ENCODE measurements around the gene F8.

Gene F8

DNA sequence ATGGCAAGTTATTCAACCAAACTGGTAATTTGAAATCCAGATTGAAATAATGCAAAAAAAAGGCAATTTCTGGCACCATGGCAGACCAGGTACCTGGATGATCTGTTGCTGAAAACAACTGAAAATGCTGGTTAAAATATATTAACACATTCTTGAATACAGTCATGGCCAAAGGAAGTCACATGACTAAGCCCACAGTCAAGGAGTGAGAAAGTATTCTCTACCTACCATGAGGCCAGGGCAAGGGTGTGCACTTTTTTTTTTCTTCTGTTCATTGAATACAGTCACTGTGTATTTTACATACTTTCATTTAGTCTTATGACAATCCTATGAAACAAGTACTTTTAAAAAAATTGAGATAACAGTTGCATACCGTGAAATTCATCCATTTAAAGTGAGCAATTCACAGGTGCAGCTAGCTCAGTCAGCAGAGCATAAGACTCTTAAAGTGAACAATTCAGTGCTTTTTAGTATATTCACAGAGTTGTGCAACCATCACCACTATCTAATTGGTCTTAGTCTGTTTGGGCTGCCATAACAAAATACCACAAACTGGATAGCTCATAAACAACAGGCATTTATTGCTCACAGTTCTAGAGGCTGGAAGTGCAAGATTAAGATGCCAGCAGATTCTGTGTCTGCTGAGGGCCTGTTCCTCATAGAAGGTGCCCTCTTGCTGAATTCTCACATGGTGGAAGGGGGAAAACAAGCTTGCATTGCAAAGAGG lies 212.4 kb downstream of the F8 start:
- DNase-seq = no peak

DNA sequence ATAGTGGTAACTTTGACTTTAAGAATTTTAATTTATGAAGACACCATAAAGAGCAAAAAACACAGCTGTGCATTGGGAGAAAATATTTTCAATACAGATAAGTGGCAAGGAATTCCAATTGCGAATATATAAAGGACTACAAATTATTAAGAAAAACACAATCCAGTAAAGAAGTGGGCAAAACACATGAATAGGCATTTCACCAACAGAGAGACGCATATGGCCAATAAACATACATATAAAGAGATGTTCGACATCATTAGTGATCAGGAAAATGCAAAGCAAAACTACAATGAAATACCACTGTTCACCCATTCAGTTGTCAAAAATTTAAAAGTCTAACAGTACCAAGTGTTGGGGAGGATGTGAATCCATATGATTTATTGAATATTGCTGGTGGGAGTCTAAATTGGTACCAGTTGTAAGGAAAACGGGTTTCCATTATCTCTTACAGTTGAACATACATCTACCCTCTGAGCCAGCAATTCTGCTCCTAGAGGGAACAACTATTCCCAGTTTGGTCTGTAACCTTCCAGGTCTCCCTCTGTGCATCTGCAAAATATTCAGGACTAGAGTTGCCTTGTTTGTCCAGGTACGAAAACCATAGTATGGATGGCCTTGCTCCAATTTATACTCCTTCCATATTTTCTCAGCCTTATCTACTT lies 215.6 kb downstream of the F8 start:
- no peak for DNase-seq

GRCh38 chrX:154805696-154806091 lies 216.8 kb downstream of the F8 start:
- DNase-seq = no peak

- DNase-seq = peak; percentile 87
Measured at GRCh38 chrX:154804957-154805695, 217.4 kb downstream of the F8 start, which contains the start of gene MPP1. MPP1 (minus strand) TSS chrX:154805485; CDS start chrX:154805373, 112 bp downstream.

GRCh38 chrX:154804261-154804956 lies 218.1 kb downstream of the F8 start:
- DNase-seq = no peak

DNA sequence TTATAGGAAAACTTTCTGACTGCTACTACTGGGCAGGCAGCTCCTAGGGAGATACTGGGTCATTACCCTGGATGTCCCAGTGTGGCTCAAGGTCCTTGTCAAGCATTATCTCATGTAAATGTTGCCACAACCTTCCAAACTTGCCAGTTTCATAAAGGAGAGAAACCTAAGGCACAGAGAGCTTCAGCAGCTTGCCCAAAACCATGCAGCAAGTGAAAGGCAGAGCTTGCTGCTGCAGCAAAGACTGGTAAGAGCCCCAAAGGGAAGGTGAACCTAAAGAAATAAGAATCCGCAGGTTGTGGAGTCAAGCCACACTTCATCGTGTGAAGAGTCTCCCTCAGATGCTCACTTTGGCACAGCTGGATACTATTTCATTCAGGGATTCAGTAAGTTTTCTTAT lies 219.6 kb downstream of the F8 start:
- no peak for DNase-seq

GRCh38 chrX:154800478-154801210 lies 221.9 kb downstream of the F8 start:
- no peak for DNase-seq

DNA sequence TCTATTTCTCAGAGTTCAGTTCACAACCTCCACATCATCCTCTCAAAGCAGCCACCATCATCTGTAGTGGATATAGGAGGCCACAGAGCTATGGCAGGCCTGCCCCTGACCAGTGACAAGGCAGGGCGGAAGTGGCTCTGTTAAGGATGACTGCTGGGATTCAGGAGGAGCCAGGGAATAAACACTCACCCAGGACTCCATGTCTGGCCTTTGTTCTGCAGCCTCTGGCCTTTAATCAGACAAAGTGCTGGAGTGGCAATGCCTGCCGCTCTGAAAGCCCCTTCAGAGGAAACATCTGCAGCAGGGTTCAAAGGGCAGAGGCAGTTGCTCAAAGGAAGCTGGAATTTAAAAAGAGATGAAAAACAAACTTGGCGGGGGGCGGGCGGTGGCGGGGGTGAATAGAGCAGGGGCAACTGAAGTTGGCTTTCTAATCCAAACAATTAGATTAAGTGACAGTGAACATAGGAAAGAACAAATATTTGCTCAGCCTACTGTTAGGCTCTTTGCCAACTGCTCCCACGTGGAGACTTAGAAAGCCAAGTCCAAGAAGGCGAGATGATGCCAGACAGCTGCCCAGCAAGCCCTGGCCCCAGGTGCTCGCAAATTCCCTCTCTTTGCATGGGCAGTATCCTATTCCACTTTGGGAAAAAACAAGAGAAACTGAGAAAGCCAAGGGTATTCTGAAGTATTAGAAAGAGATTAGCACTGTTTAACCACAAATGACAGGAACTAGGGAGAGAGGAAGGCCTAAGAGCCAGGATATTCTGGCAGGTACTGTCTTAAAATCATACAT lies 222.8 kb downstream of the F8 start:
- DNase-seq = peak; percentile 27

DNA sequence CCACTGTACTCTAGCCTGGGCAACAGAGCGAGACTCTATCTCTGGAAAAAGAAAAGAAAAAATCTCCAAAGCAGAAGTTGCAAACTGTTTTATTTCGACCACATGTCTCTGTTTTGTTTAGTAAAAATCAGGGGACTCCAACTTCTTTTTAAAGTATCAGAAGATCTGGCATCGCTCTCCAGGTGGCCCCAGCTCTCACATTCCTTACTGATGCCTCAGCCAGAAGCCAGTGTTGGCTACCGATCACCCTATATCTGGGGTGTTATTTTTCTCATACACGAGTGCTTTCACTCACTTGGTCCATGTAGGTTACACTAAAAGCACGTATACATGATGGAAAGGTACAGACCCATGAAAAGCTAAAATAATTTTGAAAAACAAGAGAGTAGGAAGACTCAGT lies 225.5 kb downstream of the F8 start:
- no peak for DNase-seq

DNA sequence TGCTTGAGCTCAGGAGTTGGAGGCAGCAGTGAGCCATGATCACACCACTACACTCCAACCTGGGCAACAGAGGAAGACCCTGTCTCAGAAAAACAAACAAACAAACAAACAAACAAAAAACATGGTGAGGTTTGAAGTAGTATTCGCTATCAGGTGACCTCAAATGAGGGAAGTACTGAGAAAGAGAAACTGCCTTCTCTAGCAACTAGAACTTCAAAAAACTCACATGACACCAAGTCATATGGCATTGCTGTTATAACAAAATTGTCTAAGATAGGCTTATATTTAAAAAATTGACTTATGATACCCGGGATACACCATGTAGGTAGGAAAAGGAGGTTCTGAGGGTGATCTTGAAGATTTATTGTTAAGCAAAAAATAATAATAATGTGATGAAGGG lies 227.5 kb downstream of the F8 start:
- DNase-seq = no peak

DNA sequence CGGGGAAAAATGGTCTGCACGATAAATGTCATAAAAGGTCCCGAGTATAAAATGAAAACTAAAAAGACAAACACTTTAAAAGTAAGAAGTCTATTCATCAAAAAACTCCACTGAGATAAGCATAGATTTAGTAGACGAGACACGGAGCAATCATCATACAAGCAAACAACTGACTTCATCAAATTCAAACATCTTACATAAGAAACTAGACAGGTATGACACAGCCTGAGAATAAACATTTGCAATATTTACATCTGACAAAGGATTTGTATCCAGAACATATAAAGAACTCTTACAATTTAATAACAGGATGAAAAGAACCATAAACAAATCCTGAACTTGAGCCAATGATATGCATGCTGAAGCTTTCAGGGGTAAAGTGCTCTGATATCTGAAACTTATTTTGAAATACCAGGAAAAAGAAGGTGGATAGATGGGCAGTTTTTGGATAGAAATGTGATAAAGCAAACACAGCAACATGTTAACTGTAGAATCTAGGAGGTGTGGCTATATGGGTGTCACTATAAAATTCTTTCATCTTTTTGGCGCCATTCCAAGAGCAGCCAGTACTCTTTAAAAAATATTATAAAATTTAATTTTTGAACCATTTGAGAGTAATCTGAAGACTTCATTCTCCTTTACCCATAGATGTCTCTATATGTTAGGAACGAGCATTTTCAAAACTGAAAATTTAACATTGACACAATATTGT lies 229.3 kb downstream of the F8 start:
- no peak for DNase-seq

DNA sequence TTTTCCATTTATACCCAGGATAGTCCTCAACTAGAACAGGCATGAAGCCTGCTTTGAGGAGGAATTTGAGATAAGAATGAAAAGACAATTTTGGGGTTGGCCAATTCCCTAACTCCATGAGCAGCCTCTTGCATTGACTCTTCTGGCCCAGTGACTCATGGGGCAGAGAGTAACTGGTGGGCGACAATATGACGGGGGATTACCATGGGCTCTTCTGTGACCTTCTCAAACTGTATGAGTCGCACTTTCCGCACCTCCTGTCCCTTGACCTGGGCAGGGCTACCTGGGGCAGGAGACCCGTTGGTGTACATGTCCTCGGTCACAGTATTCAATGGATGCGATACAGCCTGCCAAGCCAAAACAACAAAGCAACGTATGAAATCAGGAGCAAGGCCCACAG lies 230.6 kb downstream of the F8 start:
- no peak for DNase-seq

DNA sequence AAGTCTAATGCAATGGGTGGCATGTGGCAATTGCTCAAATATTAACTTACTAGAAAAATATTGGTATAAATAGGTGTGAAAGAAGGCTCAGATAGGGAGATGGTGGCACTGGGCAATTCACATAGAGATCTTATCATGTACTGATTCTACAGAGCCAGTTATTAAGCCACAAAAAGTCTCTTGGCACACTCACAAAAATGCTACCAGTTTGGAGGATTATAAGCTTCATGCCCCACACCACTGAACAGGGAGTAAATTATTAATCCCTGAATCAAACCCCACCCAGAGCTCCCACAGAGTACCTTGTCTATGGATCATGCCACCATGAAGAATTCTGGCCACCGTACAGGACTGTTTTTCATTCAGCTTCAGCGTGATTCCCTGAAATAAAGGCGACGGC lies 231.1 kb downstream of the F8 start:
- DNase-seq = no peak
